ENCODE data around the gene POLN.

POLN gene

GRCh38 chr4:2289311-2289954, 47.5 kb upstream of the POLN start:
- TF ChIP-seq POLR2AphosphoS5 (IDR thresholded peaks at IDR 0.05; ENCODE audit: low read depth, low read length), result no peak
- no peak for TF ChIP-seq SIN3A (IDR thresholded peaks at IDR 0.05; ENCODE audit: borderline replicate concordance, insufficient read depth, low read length)
- TF ChIP-seq TAF1 (IDR thresholded peaks at IDR 0.05; ENCODE audit: borderline replicate concordance, insufficient read depth, low read length), result no peak
- no peak for TF ChIP-seq FOXP2 (optimal IDR thresholded peaks at IDR 0.05; ENCODE audit: borderline replicate concordance, extremely low read depth, extremely low read length, insufficient read depth)
- no peak for TF ChIP-seq REST (IDR thresholded peaks at IDR 0.05; ENCODE audit: insufficient read depth in 1 of 2, low read depth in 2 of 2, low read length in 2 of 2)

GRCh38 chr4:2288051-2288541, 46.2 kb upstream of the POLN start:
- TF ChIP-seq SIN3A (IDR thresholded peaks at IDR 0.05; ENCODE audit: borderline replicate concordance, insufficient read depth, low read length) (no peak), TAF1 (IDR thresholded peaks at IDR 0.05; ENCODE audit: borderline replicate concordance, insufficient read depth, low read length) (no peak)

- no peak for TF ChIP-seq TAF1 (IDR thresholded peaks at IDR 0.05; ENCODE audit: borderline replicate concordance, insufficient read depth, low read length)
- TF ChIP-seq POLR2AphosphoS5 (IDR thresholded peaks at IDR 0.05; ENCODE audit: low read depth, low read length), result no peak
- TF ChIP-seq FOXP2 (optimal IDR thresholded peaks at IDR 0.05; ENCODE audit: borderline replicate concordance, extremely low read depth, extremely low read length, insufficient read depth), result no peak
- TF ChIP-seq SIN3A (IDR thresholded peaks at IDR 0.05; ENCODE audit: borderline replicate concordance, insufficient read depth, low read length), result no peak
- TF ChIP-seq REST (IDR thresholded peaks at IDR 0.05; ENCODE audit: insufficient read depth in 1 of 2, low read depth in 2 of 2, low read length in 2 of 2), result no peak
These were observed 45.6 kb upstream of the POLN start for GRCh38 chr4:2287594-2287915.

GRCh38 chr4:2286904-2287593, 45.1 kb upstream of the POLN start:
- TF ChIP-seq POLR2AphosphoS5 (IDR thresholded peaks at IDR 0.05; ENCODE audit: low read depth, low read length) (no peak), REST (IDR thresholded peaks at IDR 0.05; ENCODE audit: insufficient read depth in 1 of 2, low read depth in 2 of 2, low read length in 2 of 2) (no peak), SIN3A (IDR thresholded peaks at IDR 0.05; ENCODE audit: borderline replicate concordance, insufficient read depth, low read length) (no peak), TAF1 (IDR thresholded peaks at IDR 0.05; ENCODE audit: borderline replicate concordance, insufficient read depth, low read length) (no peak), FOXP2 (optimal IDR thresholded peaks at IDR 0.05; ENCODE audit: borderline replicate concordance, extremely low read depth, extremely low read length, insufficient read depth) (no peak)

GRCh38 chr4:2285613-2286381, 43.9 kb upstream of the POLN start:
- TF ChIP-seq SIN3A (IDR thresholded peaks at IDR 0.05; ENCODE audit: borderline replicate concordance, insufficient read depth, low read length), result no peak
- TF ChIP-seq REST (IDR thresholded peaks at IDR 0.05; ENCODE audit: insufficient read depth in 1 of 2, low read depth in 2 of 2, low read length in 2 of 2), result no peak
- no peak for TF ChIP-seq TAF1 (IDR thresholded peaks at IDR 0.05; ENCODE audit: borderline replicate concordance, insufficient read depth, low read length)
- no peak for TF ChIP-seq POLR2AphosphoS5 (IDR thresholded peaks at IDR 0.05; ENCODE audit: low read depth, low read length)
- no peak for TF ChIP-seq FOXP2 (optimal IDR thresholded peaks at IDR 0.05; ENCODE audit: borderline replicate concordance, extremely low read depth, extremely low read length, insufficient read depth)
